ENCODE results near the gene ZNF385D. TPM values are rescaled to one million over a fixed set of nuclear protein-coding genes. Genes with fewer than 3 reads are reported as not detected.

The ZNF385D gene
- total RNA-seq, 1 experiment from 2014 or later = not detected

DNA sequence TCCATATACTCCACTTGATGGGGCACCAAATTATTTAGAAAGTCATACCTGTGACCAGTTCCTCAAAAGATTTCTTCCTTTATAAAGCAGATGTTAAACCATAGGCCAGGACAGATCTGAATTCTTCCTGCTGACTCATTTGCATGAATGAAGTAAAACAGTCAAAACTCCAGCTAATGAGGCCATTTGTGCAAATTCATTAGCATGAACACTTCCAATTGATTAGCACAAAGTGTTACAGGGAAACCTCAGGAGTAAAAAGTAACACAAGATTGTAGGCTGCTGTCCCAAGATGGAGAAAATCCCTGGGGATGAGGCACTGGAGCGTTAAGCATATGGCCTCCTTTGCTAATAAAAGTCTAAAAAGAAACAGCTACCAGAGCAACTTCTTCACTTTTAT is 149.8 kb downstream of the ZNF385D start:
- ChIA-PET CTCF (no interaction called here), POLR2A (ENCODE audit: low non-redundant PET) (no interaction called here)
- BruUV-seq (replicated peaks) = no TSS peak
- peaks cover 7% of the 10 kb centered on the region for H3K9me3 ChIP-seq (ENCODE audit: low read depth, low read length, poor library complexity, severe bottlenecking)
- no peaks in the 10 kb centered on the region for H3K4me1 ChIP-seq (ENCODE audit: insufficient read depth, low read length, poor library complexity, severe bottlenecking)
- H3K4me3 ChIP-seq (ENCODE audit: low read depth, low read length, poor library complexity, severe bottlenecking) = no peak overlapping the region
- H3K27me3 ChIP-seq (replicated peaks; ENCODE audit: insufficient read depth, low read depth, low read length, poor library complexity) = no peaks in the 10 kb centered on the region
- no peaks in the 10 kb centered on the region for H3K36me3 ChIP-seq (ENCODE audit: insufficient read depth, low read length, poor library complexity, severe bottlenecking)
- intact Hi-C loops (cut with micrococcal nuclease; ENCODE audit: unreplicated experiment) = no loop called here
- no peak overlapping the region for H3K27ac ChIP-seq (ENCODE audit: low read depth, low read length, poor library complexity, severe bottlenecking)
- TF ChIP-seq, protein P1, sequence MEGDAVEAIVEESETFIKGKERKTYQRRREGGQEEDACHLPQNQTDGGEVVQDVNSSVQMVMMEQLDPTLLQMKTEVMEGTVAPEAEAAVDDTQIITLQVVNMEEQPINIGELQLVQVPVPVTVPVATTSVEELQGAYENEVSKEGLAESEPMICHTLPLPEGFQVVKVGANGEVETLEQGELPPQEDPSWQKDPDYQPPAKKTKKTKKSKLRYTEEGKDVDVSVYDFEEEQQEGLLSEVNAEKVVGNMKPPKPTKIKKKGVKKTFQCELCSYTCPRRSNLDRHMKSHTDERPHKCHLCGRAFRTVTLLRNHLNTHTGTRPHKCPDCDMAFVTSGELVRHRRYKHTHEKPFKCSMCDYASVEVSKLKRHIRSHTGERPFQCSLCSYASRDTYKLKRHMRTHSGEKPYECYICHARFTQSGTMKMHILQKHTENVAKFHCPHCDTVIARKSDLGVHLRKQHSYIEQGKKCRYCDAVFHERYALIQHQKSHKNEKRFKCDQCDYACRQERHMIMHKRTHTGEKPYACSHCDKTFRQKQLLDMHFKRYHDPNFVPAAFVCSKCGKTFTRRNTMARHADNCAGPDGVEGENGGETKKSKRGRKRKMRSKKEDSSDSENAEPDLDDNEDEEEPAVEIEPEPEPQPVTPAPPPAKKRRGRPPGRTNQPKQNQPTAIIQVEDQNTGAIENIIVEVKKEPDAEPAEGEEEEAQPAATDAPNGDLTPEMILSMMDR (conservative IDR thresholded peaks at IDR 0.05; ENCODE audit: low read depth, low read length) = no peak
- TF ChIP-seq EZH2 (IDR thresholded peaks at IDR 0.05; ENCODE audit: borderline replicate concordance, low read depth, low read length, poor library complexity, severe bottlenecking) = no peak
- DNase-seq (ENCODE audit: low spot score) = no peak

DNA sequence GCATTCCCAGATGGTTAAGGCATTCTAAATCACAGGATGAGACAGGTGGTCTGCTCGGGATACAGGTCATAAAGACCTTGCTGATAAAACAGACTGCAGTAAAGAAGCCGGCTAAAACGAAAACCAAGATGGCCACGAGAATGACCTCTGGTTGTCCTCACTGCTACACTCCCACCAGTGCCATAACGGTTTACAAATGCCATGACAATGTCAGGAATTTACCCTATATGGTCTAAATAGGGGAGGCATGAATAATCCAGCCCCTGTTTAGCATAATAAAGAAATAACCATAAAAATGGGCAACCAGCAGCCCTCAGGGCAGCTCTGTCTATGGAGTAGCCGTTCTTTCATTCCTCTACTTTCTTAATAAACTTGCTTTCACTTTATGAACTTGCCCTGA is 151.1 kb downstream of the ZNF385D start:
- Histone ChIP-seq H3K4me3 (ENCODE audit: low read depth, low read length, poor library complexity, severe bottlenecking) (no peak overlapping the region), H3K9me3 (ENCODE audit: low read depth, low read length, poor library complexity, severe bottlenecking) (peaks cover 7% of the 10 kb centered on the region), H3K36me3 (ENCODE audit: insufficient read depth, low read length, poor library complexity, severe bottlenecking) (no peaks in the 10 kb centered on the region), H3K4me1 (ENCODE audit: insufficient read depth, low read length, poor library complexity, severe bottlenecking) (no peaks in the 10 kb centered on the region), H3K27me3 (replicated peaks; ENCODE audit: insufficient read depth, low read depth, low read length, poor library complexity) (no peaks in the 10 kb centered on the region), H3K27ac (ENCODE audit: low read depth, low read length, poor library complexity, severe bottlenecking) (no peak overlapping the region)
- POLR2A ChIA-PET (ENCODE audit: low non-redundant PET) = no interaction called here
- CTCF ChIA-PET = no interaction called here
- intact Hi-C loops (cut with micrococcal nuclease; ENCODE audit: unreplicated experiment) = no loop called here
- TF ChIP-seq, protein P1 (conservative IDR thresholded peaks at IDR 0.05; ENCODE audit: low read depth, low read length) = no peak
- TF ChIP-seq EZH2 (IDR thresholded peaks at IDR 0.05; ENCODE audit: borderline replicate concordance, low read depth, low read length, poor library complexity, severe bottlenecking) = no peak
- BruUV-seq (replicated peaks) = no TSS peak
- no peak for DNase-seq (ENCODE audit: low spot score)

DNA sequence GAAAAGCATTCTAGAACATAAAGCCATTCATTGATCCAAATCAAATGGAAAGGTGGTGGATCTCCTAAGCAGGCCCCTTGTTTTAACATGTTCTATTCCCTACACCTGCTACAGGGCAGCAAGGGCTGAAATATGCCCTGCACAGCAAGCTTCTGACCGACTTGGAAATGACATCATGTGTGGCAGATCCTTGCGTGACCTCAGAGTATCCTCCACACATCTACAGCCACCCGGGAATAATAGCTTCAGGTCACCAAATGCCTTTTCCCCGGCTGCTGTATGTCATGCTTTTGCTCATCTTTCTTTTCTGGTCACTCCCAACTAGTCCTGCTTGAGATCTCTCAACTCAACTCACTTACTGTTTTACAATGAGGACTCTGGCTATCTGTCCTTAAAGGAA is 158.2 kb downstream of the ZNF385D start:
- Histone ChIP-seq H3K36me3 (ENCODE audit: insufficient read depth, low read length, poor library complexity, severe bottlenecking) (no peaks in the 10 kb centered on the region), H3K27ac (ENCODE audit: low read depth, low read length, poor library complexity, severe bottlenecking) (no peak overlapping the region), H3K9me3 (ENCODE audit: low read depth, low read length, poor library complexity, severe bottlenecking) (peaks cover 12% of the 10 kb centered on the region), H3K4me3 (ENCODE audit: low read depth, low read length, poor library complexity, severe bottlenecking) (no peak overlapping the region), H3K27me3 (replicated peaks; ENCODE audit: insufficient read depth, low read depth, low read length, poor library complexity) (no peaks in the 10 kb centered on the region), H3K4me1 (ENCODE audit: insufficient read depth, low read length, poor library complexity, severe bottlenecking) (no peaks in the 10 kb centered on the region)
- POLR2A ChIA-PET (ENCODE audit: low non-redundant PET) = no interaction called here
- CTCF ChIA-PET = no interaction called here
- intact Hi-C loops (cut with micrococcal nuclease; ENCODE audit: unreplicated experiment) = no loop called here
- no peak for DNase-seq (ENCODE audit: low spot score)
- TF ChIP-seq, protein P1 (conservative IDR thresholded peaks at IDR 0.05; ENCODE audit: low read depth, low read length) = no peak
- TF ChIP-seq EZH2 (IDR thresholded peaks at IDR 0.05; ENCODE audit: borderline replicate concordance, low read depth, low read length, poor library complexity, severe bottlenecking) = no peak
- no TSS peak for BruUV-seq (replicated peaks)
